Keratinocyte (primary cell): Measurements from ENCODE around the gene CCM2. TPM values are rescaled to one million over a fixed set of nuclear protein-coding genes. Genes with fewer than 3 reads are reported as not detected.

ENCODE experiments used
- DNase-seq: peaks from one replicate; pipeline ENCODE4 v3.0.0-alpha.2; 2011; ENCODE audit warnings: low read depth, missing footprints, low spot score
- FAIRE-seq: peaks from 2 replicates; lab custom pipeline; 2011; peaks lifted over from hg19 to GRCh38; lab: Jason Lieb, UNC
- H2AFZ ChIP-seq: 2 replicates; pipeline ENCODE4 v1.6.0; 2012; ENCODE audit warnings: low read length, control low read depth, inconsistent platforms; ENCODE audit not compliant: control insufficient read depth
- H3K27ac ChIP-seq: 2 replicates; pipeline ENCODE4 v1.5.1; 2011; ENCODE audit warnings: low read length; ENCODE audit not compliant: control insufficient read depth, insufficient read depth
- H3K27me3 ChIP-seq: 3 replicates; pipeline ENCODE4 v1.6.0; 2011; ENCODE audit warnings: low read length; ENCODE audit not compliant: control insufficient read depth, insufficient read depth; ENCODE audit errors: extremely low read depth
- H3K36me3 ChIP-seq, 2 experiments: 2 replicates in 1 of 2; 3 replicates in 1 of 2; pipeline ENCODE4 v1.5.1; 2011; ENCODE audit warnings: low read length in 2 of 2, mild to moderate bottlenecking in 1 of 2; ENCODE audit not compliant: control insufficient read depth in 2 of 2, insufficient read depth in 2 of 2; ENCODE audit errors: extremely low read depth in 1 of 2
- H3K4me1 ChIP-seq: 3 replicates; pipeline ENCODE4 v1.5.1; 2011; ENCODE audit warnings: low read length; ENCODE audit not compliant: control insufficient read depth, insufficient read depth; ENCODE audit errors: extremely low read depth
- H3K4me2 ChIP-seq: 3 replicates; pipeline ENCODE4 v1.6.0; 2011; ENCODE audit warnings: low read depth, low read length; ENCODE audit not compliant: control insufficient read depth, insufficient read depth; ENCODE audit errors: extremely low read depth
- H3K4me3 ChIP-seq, 3 experiments: fragments of 200-600 bp in 1 of 3; sonication (generic) in 1 of 3; 2 replicates in 2 of 3; 3 replicates in 1 of 3; pipeline ENCODE4 v1.5.1; 2011 to 2016; ENCODE audit warnings: low read length in 3 of 3, mild to moderate bottlenecking in 3 of 3, control low read depth in 2 of 3, inconsistent platforms in 1 of 3, low read depth in 1 of 3, mixed read lengths in 1 of 3, mixed run types in 1 of 3, moderate library complexity in 1 of 3; ENCODE audit not compliant: control insufficient read depth in 2 of 3, insufficient read depth in 2 of 3; ENCODE audit errors: extremely low read depth in 1 of 3
- H3K79me2 ChIP-seq: 2 replicates; pipeline ENCODE4 v1.6.0; 2012; ENCODE audit warnings: low read length; ENCODE audit not compliant: control insufficient read depth, insufficient read depth
- H3K9ac ChIP-seq: 3 replicates; pipeline ENCODE4 v1.6.0; 2011; ENCODE audit warnings: low read length; ENCODE audit not compliant: control insufficient read depth, insufficient read depth; ENCODE audit errors: extremely low read depth
- H3K9me1 ChIP-seq: 3 replicates; pipeline ENCODE4 v1.6.0; 2011; ENCODE audit warnings: low read length; ENCODE audit not compliant: control insufficient read depth, insufficient read depth; ENCODE audit errors: extremely low read depth
- H3K9me3 ChIP-seq: 2 replicates; pipeline ENCODE4 v1.5.1; 2012; ENCODE audit warnings: low read depth, low read length; ENCODE audit not compliant: control insufficient read depth
- H4K20me1 ChIP-seq: 3 replicates; pipeline ENCODE4 v1.6.0; 2011; ENCODE audit warnings: low read length; ENCODE audit not compliant: control insufficient read depth, insufficient read depth; ENCODE audit errors: extremely low read depth
- CTCF ChIP-seq, 3 experiments: IDR thresholded peaks in 1 of 3; conservative IDR thresholded peaks in 1 of 3; optimal IDR thresholded peaks in 1 of 3; 2 replicates in 2 of 3; 3 replicates in 1 of 3; pipeline versions ENCODE3 to v1.5.1; 2011; ENCODE audit warnings: low read length in 3 of 3, mild to moderate bottlenecking in 3 of 3, moderate library complexity in 2 of 3, control low read depth in 1 of 3, inconsistent platforms in 1 of 3; ENCODE audit not compliant: insufficient read depth in 2 of 3; ENCODE audit errors: extremely low read depth in 1 of 3
- EZH2 ChIP-seq: IDR thresholded peaks from one replicate; pipeline ENCODE4 v1.6.1; 2012; ENCODE audit warnings: inconsistent platforms, mild to moderate bottlenecking, low read length, moderate library complexity
- dilution Hi-C: fragments of 300-500 bp; cut with MboI; formaldehyde crosslinking; loops from one replicate; pipeline ENCODE4 v1.7.0; 2020; ENCODE audit warnings: low sequenced_read_pairs; ENCODE audit not compliant: extremely low pct_ligation_motif_present
- polyA plus RNA-seq, 5 experiments: library from polyadenylated mRNA; depleted of rRNA in 3 of 5; stranded (reverse) in 3 of 5; stranded (forward) in 1 of 5; unstranded in 1 of 5; fragments of >200 nt; gene quantifications; 1 replicate in 1 of 5; 2 replicates in 3 of 5; 3 replicates in 1 of 5; pipeline versions ENCODE4 v1.2.1 to v1.2.3, GENCODE V29; 2011 to 2012; ENCODE audit warnings: missing spikeins in 2 of 5, low read depth in 1 of 5, low replicate concordance in 1 of 5

The CCM2 gene
- polyA plus RNA-seq, 1 donor (not counting 4 experiments of a cell fraction or from before 2014, with no cell fraction given) = 44.8 TPM

DNA sequence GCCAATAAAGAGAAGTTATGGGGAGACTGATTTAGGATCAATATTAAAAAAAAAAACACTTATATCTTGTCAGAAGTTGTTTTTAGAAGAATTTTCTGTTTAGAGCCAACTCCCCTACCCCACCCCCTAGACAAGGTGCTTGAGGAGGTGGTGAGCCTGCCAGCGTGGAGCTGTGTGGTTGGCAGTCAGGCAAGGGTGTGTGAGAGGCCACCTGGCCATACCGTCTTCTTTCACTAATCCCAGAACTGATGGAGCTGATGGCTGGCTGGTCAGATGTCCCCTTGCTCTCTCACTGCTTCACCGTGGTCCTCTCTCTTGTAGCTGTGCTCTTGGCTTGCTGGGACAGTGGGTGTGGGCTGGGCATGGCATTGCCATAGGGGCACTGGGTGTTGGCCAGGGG, 54.4 kb downstream of the CCM2 start:
- dilution Hi-C loops = no loop called here
- H3K79me2 ChIP-seq = peaks cover 38% of the 10 kb centered on the region
- DNase-seq (no peak), FAIRE-seq (no peak)
- H3K27ac ChIP-seq = no peak overlapping the region
- no peaks in the 10 kb centered on the region for H3K9me3 ChIP-seq
- peaks cover 0 to 8% of the 10 kb centered on the region in 2 experiments for H3K36me3 ChIP-seq
- no peak for TF ChIP-seq CTCF (optimal IDR thresholded peaks at IDR 0.05 in 1 of 3, IDR thresholded peaks at IDR 0.05 in 1 of 3, conservative IDR thresholded peaks at IDR 0.05 in 1 of 3; ENCODE audit: extremely low read depth in 1 of 3, insufficient read depth in 2 of 3, low read length in 3 of 3)
- TF ChIP-seq EZH2 = no peak
- H2AFZ ChIP-seq = no peak overlapping the region
- H3K4me3 ChIP-seq = no peak overlapping the region
- no peaks in the 10 kb centered on the region for H3K27me3 ChIP-seq
- no peak overlapping the region for H3K4me2 ChIP-seq
- H3K4me1 ChIP-seq = no peaks in the 10 kb centered on the region
- H3K9ac ChIP-seq = no peak overlapping the region
- H4K20me1 ChIP-seq = no peaks in the 10 kb centered on the region
- no peaks in the 10 kb centered on the region for H3K9me1 ChIP-seq

DNA sequence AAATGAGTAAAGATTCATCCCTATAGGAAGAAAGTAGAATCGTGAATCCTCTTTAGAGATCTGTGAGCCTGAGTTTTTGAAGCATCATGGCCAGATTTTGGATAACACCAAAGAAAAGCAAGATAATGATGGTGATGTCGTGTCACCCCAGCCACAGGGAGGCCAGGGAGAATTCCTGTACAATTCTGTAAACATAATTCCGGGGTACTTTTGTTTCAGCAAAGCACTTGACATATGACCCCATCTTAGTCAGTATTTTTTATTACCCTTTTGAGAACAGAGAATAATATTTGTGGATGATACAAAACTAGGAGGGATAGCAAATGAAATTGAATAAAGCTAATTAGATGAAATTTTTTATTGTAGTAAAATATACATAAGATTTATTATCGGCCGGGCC, 55.0 kb downstream of the CCM2 start:
- no peak overlapping the region for H2AFZ ChIP-seq
- TF ChIP-seq CTCF (optimal IDR thresholded peaks at IDR 0.05 in 1 of 3, IDR thresholded peaks at IDR 0.05 in 1 of 3, conservative IDR thresholded peaks at IDR 0.05 in 1 of 3; ENCODE audit: extremely low read depth in 1 of 3, insufficient read depth in 2 of 3, low read length in 3 of 3) (no peak), EZH2 (no peak)
- no peaks in the 10 kb centered on the region for H3K4me1 ChIP-seq
- H3K27ac ChIP-seq = no peak overlapping the region
- FAIRE-seq = no peak
- no peak overlapping the region for H3K4me2 ChIP-seq
- no peak for DNase-seq
- no peak overlapping the region for H3K9ac ChIP-seq
- H4K20me1 ChIP-seq = no peaks in the 10 kb centered on the region
- dilution Hi-C loops = no loop called here
- no peaks in the 10 kb centered on the region for H3K9me3 ChIP-seq
- no peak overlapping the region for H3K4me3 ChIP-seq
- peaks cover 38% of the 10 kb centered on the region for H3K79me2 ChIP-seq
- H3K9me1 ChIP-seq = no peaks in the 10 kb centered on the region
- H3K36me3 ChIP-seq = peaks cover 0 to 8% of the 10 kb centered on the region in 2 experiments
- H3K27me3 ChIP-seq = no peaks in the 10 kb centered on the region
